BE2C (cell line): ENCODE results near the gene DKK1. TPM values are rescaled to one million over a fixed set of nuclear protein-coding genes. Genes with fewer than 3 reads are reported as not detected.
A peak's percentile ranks its signal among the peaks of the same experiment; 100 is the strongest.

ENCODE experiments used
- DNase-seq: peaks from one replicate; pipeline ENCODE4 v3.0.0-alpha.2; 2020
- H3K27me3 ChIP-seq: fragments of 250-450 bp; sonication (Bioruptor Pico); 2 replicates; pipeline ENCODE4 v1.5.1; 2020; ENCODE audit warnings: mild to moderate bottlenecking
- H3K36me3 ChIP-seq: fragments of 250-450 bp; sonication (Bioruptor Pico); 2 replicates; pipeline ENCODE4 v1.5.1; 2020; ENCODE audit warnings: mild to moderate bottlenecking
- H3K4me1 ChIP-seq: fragments of 250-450 bp; sonication (Bioruptor Pico); 2 replicates; pipeline ENCODE4 v1.5.1; 2020
- H3K4me3 ChIP-seq: 2 replicates; pipeline ENCODE4 v1.5.1; 2011; ENCODE audit warnings: low read depth, low read length
- H3K9me3 ChIP-seq: fragments of 250-450 bp; sonication (Bioruptor Pico); 2 replicates; pipeline ENCODE4 v1.5.1; 2020
- polyA plus RNA-seq: library from polyadenylated mRNA; unstranded; fragments of >200 nt; gene quantifications from one replicate; pipeline ENCODE4 v1.2.1, GENCODE V29; 2012; ENCODE audit warnings: low read depth, missing spikeins; ENCODE audit not compliant: insufficient read length, insufficient read depth
- TF ChIP-seq, protein P1 (sequence below): IDR thresholded peaks from 2 replicates; pipeline ENCODE4 v1.5.1; 2012; ENCODE audit warnings: mild to moderate bottlenecking, low read depth, low read length

DKK1 gene, protein sequence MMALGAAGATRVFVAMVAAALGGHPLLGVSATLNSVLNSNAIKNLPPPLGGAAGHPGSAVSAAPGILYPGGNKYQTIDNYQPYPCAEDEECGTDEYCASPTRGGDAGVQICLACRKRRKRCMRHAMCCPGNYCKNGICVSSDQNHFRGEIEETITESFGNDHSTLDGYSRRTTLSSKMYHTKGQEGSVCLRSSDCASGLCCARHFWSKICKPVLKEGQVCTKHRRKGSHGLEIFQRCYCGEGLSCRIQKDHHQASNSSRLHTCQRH
- 3.3 TPM for polyA plus RNA-seq

- peak within 1 kb of the TSS; percentile 71 for H3K4me3 ChIP-seq
- no peaks in the 10 kb centered on the region for H3K27me3 ChIP-seq
- TF ChIP-seq, protein P1, sequence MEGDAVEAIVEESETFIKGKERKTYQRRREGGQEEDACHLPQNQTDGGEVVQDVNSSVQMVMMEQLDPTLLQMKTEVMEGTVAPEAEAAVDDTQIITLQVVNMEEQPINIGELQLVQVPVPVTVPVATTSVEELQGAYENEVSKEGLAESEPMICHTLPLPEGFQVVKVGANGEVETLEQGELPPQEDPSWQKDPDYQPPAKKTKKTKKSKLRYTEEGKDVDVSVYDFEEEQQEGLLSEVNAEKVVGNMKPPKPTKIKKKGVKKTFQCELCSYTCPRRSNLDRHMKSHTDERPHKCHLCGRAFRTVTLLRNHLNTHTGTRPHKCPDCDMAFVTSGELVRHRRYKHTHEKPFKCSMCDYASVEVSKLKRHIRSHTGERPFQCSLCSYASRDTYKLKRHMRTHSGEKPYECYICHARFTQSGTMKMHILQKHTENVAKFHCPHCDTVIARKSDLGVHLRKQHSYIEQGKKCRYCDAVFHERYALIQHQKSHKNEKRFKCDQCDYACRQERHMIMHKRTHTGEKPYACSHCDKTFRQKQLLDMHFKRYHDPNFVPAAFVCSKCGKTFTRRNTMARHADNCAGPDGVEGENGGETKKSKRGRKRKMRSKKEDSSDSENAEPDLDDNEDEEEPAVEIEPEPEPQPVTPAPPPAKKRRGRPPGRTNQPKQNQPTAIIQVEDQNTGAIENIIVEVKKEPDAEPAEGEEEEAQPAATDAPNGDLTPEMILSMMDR = peak; percentile 74
- H3K36me3 ChIP-seq = no peaks in the 10 kb centered on the region
- no peaks in the 10 kb centered on the region for H3K9me3 ChIP-seq
- peak; percentile 80 for DNase-seq
- H3K4me1 ChIP-seq = no peaks in the 10 kb centered on the region; the same call in 1 of the 2 replicates
These were observed at the start of gene DKK1 for GRCh38 chr10:52313933-52314821. TSS of gene DKK1 (plus strand) at chr10:52314281. CDS start at chr10:52314435, 154 bp downstream.

DNA sequence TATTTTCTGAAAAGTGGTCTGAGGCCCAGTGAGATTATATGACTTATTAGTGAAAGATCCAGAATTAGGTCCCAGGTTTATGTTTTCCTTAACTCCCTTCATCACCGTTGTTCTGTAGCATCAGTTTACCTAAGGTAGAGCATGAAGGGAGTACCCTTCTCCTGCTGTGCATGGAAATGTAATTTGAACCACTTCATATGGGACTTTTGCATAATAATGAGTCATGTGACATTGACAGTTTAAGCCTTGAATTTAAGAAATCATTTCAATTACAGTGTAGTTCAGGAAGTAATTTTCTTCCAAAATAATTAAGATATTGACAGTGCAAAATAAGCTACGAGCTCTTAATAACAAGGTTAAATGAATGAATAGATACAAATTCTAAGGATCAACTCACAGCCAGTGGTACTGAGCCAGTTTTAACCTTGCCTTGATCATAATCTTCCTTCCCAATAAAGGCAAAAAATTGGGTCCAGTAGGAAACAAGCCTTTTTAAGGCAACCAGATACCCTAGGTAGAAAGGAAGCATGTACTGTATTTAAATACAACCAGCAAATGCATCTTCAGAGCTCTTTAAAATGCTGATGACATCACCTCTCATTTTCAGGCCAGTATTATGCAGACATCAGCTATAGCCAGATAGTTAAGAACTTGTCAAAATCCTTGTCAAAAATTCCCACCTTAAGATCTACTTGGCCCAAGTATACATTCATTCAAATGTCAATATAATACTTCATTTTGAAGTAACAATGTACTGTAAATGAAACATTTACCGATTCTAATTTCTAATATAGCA is 48.8 kb upstream of the DKK1 start:
- H3K36me3 ChIP-seq = no peaks in the 10 kb centered on the region
- no peak overlapping the region for H3K4me3 ChIP-seq
- TF ChIP-seq, protein P1 = no peak
- no peaks in the 10 kb centered on the region for H3K4me1 ChIP-seq
- DNase-seq = no peak
- H3K9me3 ChIP-seq = no peaks in the 10 kb centered on the region
- no peaks in the 10 kb centered on the region for H3K27me3 ChIP-seq

DNA sequence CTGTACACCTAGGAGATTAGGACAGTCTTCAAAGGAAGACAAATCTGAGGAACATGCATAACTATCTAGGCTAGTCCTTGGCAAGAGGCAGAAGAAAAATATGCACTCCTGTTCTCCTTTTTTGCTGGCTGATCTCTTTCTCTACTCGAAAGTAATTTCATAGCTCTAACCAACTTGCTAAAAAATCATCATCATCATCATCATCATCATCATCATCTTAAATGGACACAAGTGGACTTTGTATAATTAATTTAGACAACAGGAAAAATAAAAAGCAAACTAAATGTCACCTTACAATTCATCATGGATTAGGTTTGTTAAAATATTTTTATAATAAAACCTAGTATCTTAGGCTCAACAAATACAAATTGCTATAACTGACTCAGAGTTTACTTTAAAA is 47.2 kb upstream of the DKK1 start:
- H3K27me3 ChIP-seq = no peaks in the 10 kb centered on the region
- TF ChIP-seq, protein P1 = no peak
- no peak for DNase-seq
- no peaks in the 10 kb centered on the region for H3K36me3 ChIP-seq
- H3K9me3 ChIP-seq = no peaks in the 10 kb centered on the region
- no peak overlapping the region for H3K4me3 ChIP-seq
- H3K4me1 ChIP-seq = no peaks in the 10 kb centered on the region

DNA sequence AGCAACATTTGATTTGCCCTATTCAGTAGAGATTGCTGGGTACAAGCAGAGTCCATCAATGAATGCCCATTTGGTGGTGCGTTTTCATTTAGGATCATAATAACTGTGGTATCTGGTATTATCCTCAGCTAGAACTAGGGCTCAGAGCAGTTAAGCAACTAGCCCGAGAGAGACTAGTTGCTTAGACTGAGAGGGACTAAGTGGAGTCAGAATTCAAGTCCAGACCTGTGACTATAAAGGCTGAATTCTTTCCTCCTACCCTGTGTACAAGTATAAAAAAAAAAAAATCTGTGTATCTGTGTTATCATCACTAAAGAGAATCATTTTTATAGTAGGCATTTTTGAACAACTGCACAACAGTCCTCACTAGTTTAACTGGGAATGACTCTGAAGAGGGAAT is 45.3 kb upstream of the DKK1 start:
- Histone ChIP-seq H3K36me3 (no peaks in the 10 kb centered on the region), H3K27me3 (no peaks in the 10 kb centered on the region), H3K4me3 (no peak overlapping the region), H3K4me1 (no peaks in the 10 kb centered on the region), H3K9me3 (no peaks in the 10 kb centered on the region)
- TF ChIP-seq, protein P1 = no peak
- DNase-seq = no peak

DNA sequence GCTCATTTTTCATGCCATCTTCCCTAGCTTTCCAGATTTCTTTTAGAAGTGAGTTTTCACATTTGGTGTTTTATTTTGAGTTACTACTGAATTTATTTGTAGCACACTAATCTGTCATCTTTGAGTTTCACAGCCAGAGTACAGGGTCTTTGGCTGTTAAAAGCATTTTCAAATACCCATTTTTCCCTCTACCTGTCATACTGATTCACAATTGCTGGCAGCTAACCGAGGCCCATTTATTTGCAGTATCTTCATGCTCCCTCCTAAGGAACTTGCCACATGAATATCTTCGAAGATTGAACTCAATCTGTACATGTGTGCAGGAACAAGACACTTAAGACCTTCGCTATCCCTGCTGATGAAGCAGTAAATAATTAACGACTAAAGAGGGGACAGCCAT is 44.8 kb upstream of the DKK1 start:
- Histone ChIP-seq H3K27me3 (no peaks in the 10 kb centered on the region), H3K9me3 (no peaks in the 10 kb centered on the region), H3K4me3 (no peak overlapping the region), H3K4me1 (no peaks in the 10 kb centered on the region), H3K36me3 (no peaks in the 10 kb centered on the region)
- TF ChIP-seq, protein P1 = no peak
- no peak for DNase-seq
